ENCODE measurements around the gene WWOX. TPM values are rescaled to one million over a fixed set of nuclear protein-coding genes. Genes with fewer than 3 reads are reported as not detected.

The WWOX gene
- total and polyA plus RNA-seq, 2 of the 8 experiments (the other 6 are each of a cell fraction or from before 2014, with no cell fraction given) = 5.4 to 16.7 TPM

DNA sequence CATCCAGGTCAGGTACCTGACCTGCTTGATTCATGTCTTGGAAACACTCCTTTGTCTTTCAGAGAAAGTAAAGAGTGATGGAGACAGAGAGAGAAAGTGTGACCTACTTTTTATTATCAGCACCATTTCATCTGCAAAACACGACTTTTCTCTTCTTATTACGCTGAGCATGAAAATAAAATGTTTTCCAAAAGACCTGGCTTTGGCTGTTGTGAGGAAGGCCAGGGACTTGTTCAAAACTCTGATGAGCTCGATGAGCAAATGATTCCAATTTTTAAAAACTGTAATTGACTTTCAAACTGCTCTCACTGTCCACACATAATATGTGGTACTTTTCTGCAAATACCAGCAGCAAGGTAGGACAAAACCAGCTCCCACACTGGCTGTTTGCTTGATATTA, 821.2 kb downstream of the WWOX start:
- no peak overlapping the region for H2BK120ac ChIP-seq (replicated peaks; ENCODE audit: low read depth, low read length)
- H3K79me1 ChIP-seq (ENCODE audit: low read depth, low read length) = no peaks in the 10 kb centered on the region
- POLR2A ChIA-PET (ENCODE audit: partially characterized antibody) = no interaction called here
- peaks cover 20 to 21% of the 10 kb centered on the region in 2 experiments for H3K9me3 ChIP-seq (ENCODE audit: insufficient read depth in 2 of 2, low read depth in 1 of 2, low read length in 1 of 2)
- no peak overlapping the region for H2AK5ac ChIP-seq (ENCODE audit: low read depth, low read length)
- H3K18ac ChIP-seq (ENCODE audit: extremely low read depth, low read length) = no peak overlapping the region
- no peak overlapping the region for H3K23ac ChIP-seq (ENCODE audit: insufficient read length)
- H3K36me3 ChIP-seq (ENCODE audit: control insufficient read depth in 2 of 4, insufficient read depth in 4 of 4, low read length in 3 of 4) = peaks cover 0 to 4% (median 0%) of the 10 kb centered on the region in 4 experiments; a peak in 1 of 8 replicates
- H2BK15ac ChIP-seq (ENCODE audit: low read length) = no peak overlapping the region
- H4K5ac ChIP-seq (ENCODE audit: insufficient read length, low read depth, low read length) = no peak overlapping the region
- H3K4ac ChIP-seq (replicated peaks; ENCODE audit: insufficient read length, low read depth, low read length) = no peak overlapping the region
- no peak overlapping the region for H3K56ac ChIP-seq (replicated peaks; ENCODE audit: insufficient read length, low read depth, low read length)
- no peak overlapping the region for H4K8ac ChIP-seq (ENCODE audit: extremely low read depth, insufficient read depth, low read length)
- no peaks in the 10 kb centered on the region for H3K79me2 ChIP-seq (ENCODE audit: control insufficient read depth in 1 of 2, insufficient read depth in 2 of 2, low read length in 2 of 2)
- no peaks in the 10 kb centered on the region for H3K4me1 ChIP-seq (replicated peaks in 1 of 4; ENCODE audit: control insufficient read depth in 3 of 4, insufficient read depth in 4 of 4, low read length in 3 of 4)
- H3K14ac ChIP-seq (ENCODE audit: insufficient read length) = no peak overlapping the region
- no peak overlapping the region for H2BK20ac ChIP-seq (ENCODE audit: low read length)
- no peak overlapping the region for H3K9ac ChIP-seq (replicated peaks in 1 of 4; ENCODE audit: extremely low read depth in 1 of 4, low read depth in 3 of 4, low read length in 3 of 4)
- H3K4me2 ChIP-seq (ENCODE audit: insufficient read depth in 1 of 2, low read depth in 2 of 2, low read length in 2 of 2) = no peak overlapping the region
- H2AFZ ChIP-seq (ENCODE audit: low read length) = no peak overlapping the region
- DNase-seq (ENCODE audit: low read depth in 1 of 2, low spot score in 2 of 2) (no peak), FAIRE-seq (no peak)
- 91% methylated on average over 3 of the region's 3 CpGs; no CpG with 5 or more reads in 1 of the 2 experiments for WGBS, 2 experiments (ENCODE audit: extremely low coverage in 1 of 2, insufficient coverage in 1 of 2, insufficient read length in 1 of 2, insufficient replicate concordance in 2 of 2, low coverage in 1 of 2, low lambda C conversion rate in 2 of 2, missing lambda C conversion rate in 1 of 2)
- H3K23me2 ChIP-seq (ENCODE audit: low read depth, low read length) = no peaks in the 10 kb centered on the region
- no peak overlapping the region for H2BK12ac ChIP-seq (ENCODE audit: low read depth, low read length)
- no peak overlapping the region for H3K27ac ChIP-seq (ENCODE audit: low read depth, low read length)
- no peaks in the 10 kb centered on the region for H4K20me1 ChIP-seq (replicated peaks in 1 of 2; ENCODE audit: control insufficient read depth in 1 of 2, insufficient read depth in 2 of 2, low read length in 2 of 2)
- H2BK5ac ChIP-seq (ENCODE audit: low read depth, low read length) = no peak overlapping the region
- CTCF ChIA-PET (ENCODE audit: partially characterized antibody) = interaction anchor here (0.6 to 1.5 kb wide), 4 partner anchors 15 to 214 kb away, joined by 3 read pairs; no protein-coding TSS in a partner anchor
- H3K27me3 ChIP-seq (replicated peaks in 1 of 4; ENCODE audit: control insufficient read depth in 3 of 4, extremely low read depth in 1 of 4, insufficient read depth in 3 of 4, low read length in 3 of 4) = no peaks in the 10 kb centered on the region
- no peak overlapping the region for H3K4me3 ChIP-seq (ENCODE audit: extremely low read depth in 1 of 4, insufficient read depth in 2 of 4, low read depth in 3 of 4, low read length in 4 of 4)
- no peak overlapping the region for H4K91ac ChIP-seq (replicated peaks; ENCODE audit: insufficient read length, low read length)
- no peak for TF ChIP-seq TAF7 (optimal IDR thresholded peaks at IDR 0.05; ENCODE audit: borderline replicate concordance, low read depth, low read length)
- TF ChIP-seq CHD2 (IDR thresholded peaks at IDR 0.05; ENCODE audit: low read length) = no peak
- TF ChIP-seq NANOG (IDR thresholded peaks at IDR 0.05; ENCODE audit: insufficient read depth, low read depth, low read length, poor library complexity, severe bottlenecking) = no peak

Data from H1 (cell line).